T-helper 17 cell (primary cell): Measurements from ENCODE around the gene NCAM2. TPM values are rescaled to one million over a fixed set of nuclear protein-coding genes. Genes with fewer than 3 reads are reported as not detected.

Source experiments
- ATAC-seq: fragments of 150-1000 bp; cut with Tn5 transposase; 2 replicates; pipeline ENCODE4 v1.10.0; 2021; ENCODE audit warnings: mild to moderate bottlenecking, moderate library complexity
- DNase-seq, 3 donors: peaks; one replicate each; pipeline versions ENCODE4 v3.0.0 to v3.0.0-alpha.2; 2020 to 2021
- H3K9me3 ChIP-seq: one replicate; pipeline ENCODE4 v1.7.0; 2013; ENCODE audit warnings: low read length, mild to moderate bottlenecking; ENCODE audit not compliant: control insufficient read depth, poor library complexity, severe bottlenecking
- H3K27ac Mint-ChIP-seq: one replicate; pipeline ENCODE4 v1.8.0; 2022; ENCODE audit warnings: mild to moderate bottlenecking, moderate library complexity, mixed read lengths
- H3K27me3 Mint-ChIP-seq: one replicate; pipeline ENCODE4 v1.8.0; 2022; ENCODE audit warnings: mixed read lengths
- H3K36me3 Mint-ChIP-seq: one replicate; pipeline ENCODE4 v1.8.0; 2022; ENCODE audit warnings: low read depth, mixed read lengths
- H3K4me1 Mint-ChIP-seq: one replicate; pipeline ENCODE4 v1.8.0; 2022; ENCODE audit warnings: mild to moderate bottlenecking, mixed read lengths
- H3K4me3 Mint-ChIP-seq: one replicate; pipeline ENCODE4 v1.8.0; 2022; ENCODE audit warnings: mild to moderate bottlenecking, moderate library complexity, mixed read lengths
- total RNA-seq, 4 donors: library from RNA in 2 of 4; stranded (reverse) in 2 of 4; gene quantifications; one replicate each; pipeline ENCODE4 v1.2.3 and lab custom pipeline; 2022 to 2026

The NCAM2 gene
- total RNA-seq, 2 donors from 2014 or later = not detected

DNA sequence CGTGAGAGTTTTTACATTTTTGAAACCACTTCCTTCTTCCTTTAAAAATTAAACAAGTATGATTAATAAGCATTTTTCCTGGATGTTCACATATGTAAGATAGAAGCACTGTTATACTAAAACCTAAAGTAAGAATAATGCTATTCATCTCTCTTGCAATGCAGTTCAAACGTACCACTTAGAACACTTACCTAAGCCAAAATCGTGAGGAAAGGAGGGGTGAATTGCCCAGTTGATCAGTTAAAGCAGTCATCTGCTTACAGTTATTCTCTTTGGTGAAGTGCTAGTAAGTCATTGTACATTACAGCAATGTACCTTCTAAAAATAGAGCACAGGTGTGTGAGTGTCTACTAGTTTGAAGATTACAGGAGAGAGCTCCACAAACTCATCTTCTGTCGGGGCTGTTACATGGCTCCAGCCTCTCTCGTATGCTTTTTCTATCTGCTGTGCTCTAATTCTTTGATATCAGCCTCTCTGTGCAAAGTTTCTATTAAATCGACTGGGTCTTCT is 3.4 kb downstream of the NCAM2 start:
- Mint-ChIP-seq H3K27ac (no peak overlapping the region), H3K4me3 (no peak overlapping the region), H3K4me1 (peaks cover 7% of the 10 kb centered on the region), H3K27me3 (peaks cover 22% of the 10 kb centered on the region), H3K36me3 (peaks cover 2% of the 10 kb centered on the region)
- ATAC-seq = no peak
- H3K9me3 ChIP-seq = no peaks in the 10 kb centered on the region
- no peak for DNase-seq

GRCh38 chr21:21002153-21002552 is 3.9 kb downstream of the NCAM2 start:
- no peaks in the 10 kb centered on the region for H3K9me3 ChIP-seq
- Mint-ChIP-seq H3K36me3 (peaks cover 2% of the 10 kb centered on the region), H3K4me3 (no peak overlapping the region), H3K4me1 (peaks cover 7% of the 10 kb centered on the region), H3K27me3 (peaks cover 22% of the 10 kb centered on the region), H3K27ac (no peak overlapping the region)
- no peak for ATAC-seq
- DNase-seq = no peak

GRCh38 chr21:21003701-21004100 is 5.5 kb downstream of the NCAM2 start:
- H3K4me1 Mint-ChIP-seq = no peaks in the 10 kb centered on the region
- ATAC-seq (no peak), DNase-seq (no peak)
- H3K9me3 ChIP-seq = no peaks in the 10 kb centered on the region
- peaks cover 2% of the 10 kb centered on the region for H3K36me3 Mint-ChIP-seq
- H3K27me3 Mint-ChIP-seq = peaks cover 22% of the 10 kb centered on the region
- no peak overlapping the region for H3K4me3 Mint-ChIP-seq
- no peak overlapping the region for H3K27ac Mint-ChIP-seq

- H3K4me3 Mint-ChIP-seq = no peak overlapping the region
- no peak overlapping the region for H3K27ac Mint-ChIP-seq
- H3K4me1 Mint-ChIP-seq = no peaks in the 10 kb centered on the region
- peaks cover 6% of the 10 kb centered on the region for H3K27me3 Mint-ChIP-seq
- H3K9me3 ChIP-seq = no peaks in the 10 kb centered on the region
- H3K36me3 Mint-ChIP-seq = peaks cover 2% of the 10 kb centered on the region
- DNase-seq = no peak
- ATAC-seq = no peak
Measured at GRCh38 chr21:21007606-21008005, 9.4 kb downstream of the NCAM2 start.

GRCh38 chr21:21010228-21010627 is 12.0 kb downstream of the NCAM2 start:
- Mint-ChIP-seq H3K27me3 (no peaks in the 10 kb centered on the region), H3K4me3 (no peak overlapping the region), H3K4me1 (no peaks in the 10 kb centered on the region), H3K36me3 (no peaks in the 10 kb centered on the region), H3K27ac (no peak overlapping the region)
- no peak for ATAC-seq
- no peak for DNase-seq
- H3K9me3 ChIP-seq = no peaks in the 10 kb centered on the region

- no peaks in the 10 kb centered on the region for H3K36me3 Mint-ChIP-seq
- no peak overlapping the region for H3K4me3 Mint-ChIP-seq
- no peaks in the 10 kb centered on the region for H3K9me3 ChIP-seq
- no peak for ATAC-seq
- no peaks in the 10 kb centered on the region for H3K27me3 Mint-ChIP-seq
- no peak for DNase-seq
- H3K4me1 Mint-ChIP-seq = no peaks in the 10 kb centered on the region
- no peak overlapping the region for H3K27ac Mint-ChIP-seq
Measured at GRCh38 chr21:21010698-21011097, 12.5 kb downstream of the NCAM2 start.

GRCh38 chr21:21018821-21019220 is 20.6 kb downstream of the NCAM2 start:
- ATAC-seq = no peak
- Mint-ChIP-seq H3K4me3 (no peak overlapping the region), H3K27me3 (no peaks in the 10 kb centered on the region), H3K27ac (no peak overlapping the region), H3K36me3 (no peaks in the 10 kb centered on the region), H3K4me1 (peaks cover 3% of the 10 kb centered on the region)
- no peaks in the 10 kb centered on the region for H3K9me3 ChIP-seq
- no peak for DNase-seq

DNA sequence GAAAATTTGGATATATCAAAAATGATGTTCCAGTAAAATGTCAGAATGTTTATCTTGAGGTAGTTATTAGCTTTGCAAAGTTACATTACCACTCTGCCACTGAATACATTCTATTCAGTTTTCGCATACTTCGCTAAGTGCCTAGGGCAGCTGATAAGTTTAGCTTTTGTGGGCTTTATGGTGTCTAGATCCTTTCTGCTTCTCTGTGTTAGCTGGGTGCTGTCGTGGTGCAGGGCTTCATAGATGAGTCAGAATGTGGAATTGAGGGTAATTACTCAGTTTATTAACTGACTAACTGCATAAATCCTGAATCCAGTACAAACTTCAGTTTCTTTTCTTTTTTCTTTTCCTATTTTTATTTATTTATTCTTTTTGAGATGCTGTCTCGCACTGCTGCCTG is 21.5 kb downstream of the NCAM2 start:
- Mint-ChIP-seq H3K4me1 (peaks cover 3% of the 10 kb centered on the region), H3K27me3 (no peaks in the 10 kb centered on the region), H3K4me3 (no peak overlapping the region), H3K27ac (no peak overlapping the region), H3K36me3 (no peaks in the 10 kb centered on the region)
- ATAC-seq (no peak), DNase-seq (no peak)
- no peaks in the 10 kb centered on the region for H3K9me3 ChIP-seq

DNA sequence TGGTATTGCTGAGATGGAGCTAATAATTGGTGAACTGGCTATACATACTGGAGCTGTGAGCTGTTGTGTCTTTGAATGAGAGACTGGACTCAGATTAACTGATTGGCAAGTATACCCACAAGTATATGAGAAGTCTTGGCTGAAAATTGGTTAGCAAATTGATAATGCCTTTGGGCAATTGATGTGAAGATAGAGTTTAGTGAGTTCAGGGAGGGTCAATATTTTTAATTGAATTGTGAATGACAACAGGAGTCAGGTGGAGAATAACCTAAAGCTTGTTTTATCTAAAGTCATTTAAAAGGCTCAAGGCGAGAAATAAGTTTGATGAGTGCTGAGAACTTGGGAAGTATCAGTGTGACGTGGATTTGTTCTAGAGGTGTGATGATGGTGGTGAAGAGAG is 27.5 kb downstream of the NCAM2 start:
- no peaks in the 10 kb centered on the region for H3K27me3 Mint-ChIP-seq
- H3K4me3 Mint-ChIP-seq = no peak overlapping the region
- peaks cover 2% of the 10 kb centered on the region for H3K36me3 Mint-ChIP-seq
- no peak for ATAC-seq
- no peaks in the 10 kb centered on the region for H3K4me1 Mint-ChIP-seq
- H3K9me3 ChIP-seq = peaks cover 3% of the 10 kb centered on the region
- no peak for DNase-seq
- no peak overlapping the region for H3K27ac Mint-ChIP-seq

DNA sequence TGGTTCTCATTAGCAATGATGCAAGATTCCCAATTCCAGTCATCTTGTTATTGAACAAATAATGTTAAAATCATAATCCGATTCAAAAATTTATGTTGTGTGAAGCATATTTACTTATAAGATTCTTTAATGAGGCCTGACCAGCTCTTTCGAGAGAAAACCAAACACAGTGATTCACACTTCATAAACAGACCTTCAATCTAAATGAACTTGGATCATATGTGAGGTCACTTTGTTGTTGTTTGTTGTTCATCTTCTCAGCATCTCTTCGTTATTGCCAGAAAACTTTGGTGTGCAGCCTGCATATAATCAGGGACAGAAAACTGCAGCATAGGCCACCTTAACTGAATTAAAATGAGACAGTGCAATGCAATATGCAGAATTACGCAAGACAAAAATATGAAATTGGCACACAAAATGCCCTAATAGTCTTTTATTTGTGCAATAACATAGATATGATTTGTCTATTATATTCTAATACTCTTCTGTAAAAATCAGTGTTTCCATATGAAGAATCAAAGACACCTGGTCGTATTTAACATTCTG is 30.1 kb downstream of the NCAM2 start:
- no peak for ATAC-seq
- no peaks in the 10 kb centered on the region for H3K4me1 Mint-ChIP-seq
- H3K27ac Mint-ChIP-seq = no peak overlapping the region
- H3K9me3 ChIP-seq = peaks cover 3% of the 10 kb centered on the region
- no peak overlapping the region for H3K4me3 Mint-ChIP-seq
- no peak for DNase-seq
- peaks cover 2% of the 10 kb centered on the region for H3K36me3 Mint-ChIP-seq
- H3K27me3 Mint-ChIP-seq = no peaks in the 10 kb centered on the region

GRCh38 chr21:21029164-21029563 is 31.0 kb downstream of the NCAM2 start:
- peaks cover 2% of the 10 kb centered on the region for H3K36me3 Mint-ChIP-seq
- peaks cover 3% of the 10 kb centered on the region for H3K9me3 ChIP-seq
- H3K4me3 Mint-ChIP-seq = no peak overlapping the region
- no peaks in the 10 kb centered on the region for H3K4me1 Mint-ChIP-seq
- no peak for DNase-seq
- H3K27ac Mint-ChIP-seq = no peak overlapping the region
- no peaks in the 10 kb centered on the region for H3K27me3 Mint-ChIP-seq
- ATAC-seq = no peak

GRCh38 chr21:21030311-21030710 is 32.1 kb downstream of the NCAM2 start:
- peaks cover 2% of the 10 kb centered on the region for H3K36me3 Mint-ChIP-seq
- H3K27me3 Mint-ChIP-seq = no peaks in the 10 kb centered on the region
- H3K9me3 ChIP-seq = peaks cover 3% of the 10 kb centered on the region
- ATAC-seq = no peak
- no peak overlapping the region for H3K4me3 Mint-ChIP-seq
- no peak for DNase-seq
- H3K4me1 Mint-ChIP-seq = no peaks in the 10 kb centered on the region
- H3K27ac Mint-ChIP-seq = no peak overlapping the region

DNA sequence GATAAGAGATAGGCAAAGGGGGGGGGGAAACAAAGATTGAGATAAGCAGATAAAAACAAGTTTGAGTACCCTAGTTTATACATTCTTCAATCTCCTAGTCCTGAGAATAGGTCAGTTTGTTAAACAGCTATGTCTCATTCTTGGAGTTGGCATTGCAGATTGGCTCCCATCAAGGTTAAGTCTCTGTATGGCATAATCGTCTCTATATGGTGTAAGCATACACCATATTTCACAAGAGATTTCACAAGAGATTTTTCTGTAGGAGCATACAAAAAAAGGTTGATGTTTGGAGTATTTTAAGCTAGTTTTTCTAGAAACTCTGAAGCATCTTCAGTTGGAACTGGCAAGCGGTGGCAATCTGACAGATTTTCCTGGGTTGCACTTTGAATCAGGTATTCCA is 35.8 kb downstream of the NCAM2 start:
- no peaks in the 10 kb centered on the region for H3K36me3 Mint-ChIP-seq
- H3K4me3 Mint-ChIP-seq = no peak overlapping the region
- peaks cover 3% of the 10 kb centered on the region for H3K9me3 ChIP-seq
- no peak for ATAC-seq
- H3K27ac Mint-ChIP-seq = no peak overlapping the region
- DNase-seq = no peak
- H3K4me1 Mint-ChIP-seq = no peaks in the 10 kb centered on the region
- H3K27me3 Mint-ChIP-seq = no peaks in the 10 kb centered on the region

DNA sequence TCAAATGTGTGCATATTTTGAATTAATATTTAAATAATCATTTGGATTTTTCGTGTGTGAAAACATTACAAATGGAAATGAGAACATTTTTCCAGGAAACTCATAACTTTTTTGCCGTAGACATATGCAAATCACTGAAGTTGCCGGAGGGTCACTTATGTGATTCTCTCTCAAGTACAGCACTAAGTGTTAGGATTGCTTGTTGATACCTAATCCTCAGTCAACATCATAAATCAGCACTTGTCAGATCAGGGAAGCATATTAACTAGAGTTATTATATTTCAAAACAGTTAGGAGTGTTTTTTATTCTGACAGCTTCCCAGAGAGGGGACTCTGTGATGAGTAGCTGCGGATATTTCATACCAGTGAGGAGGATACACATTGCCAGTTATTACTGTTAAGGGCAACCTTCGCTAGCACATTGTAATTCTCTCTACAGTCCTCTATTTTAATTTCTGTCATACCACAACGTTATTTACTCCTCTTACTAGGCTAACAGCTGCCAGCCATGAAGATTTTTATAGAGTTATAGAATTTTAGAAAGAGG is 41.5 kb downstream of the NCAM2 start:
- Mint-ChIP-seq H3K4me1 (no peaks in the 10 kb centered on the region), H3K27me3 (no peaks in the 10 kb centered on the region), H3K4me3 (no peak overlapping the region), H3K27ac (no peak overlapping the region), H3K36me3 (no peaks in the 10 kb centered on the region)
- ATAC-seq (no peak), DNase-seq (no peak)
- H3K9me3 ChIP-seq = no peaks in the 10 kb centered on the region
